HG02759 (cell line): Measurements from ENCODE around the gene LSM14A.
"Not testable (repeated sequence)": the region's sequence is repeated elsewhere in the genome, so short reads cannot be mapped to it uniquely, and the experiment has no call there.

ENCODE experiments used
- ATAC-seq: cut with Tn5 transposase; IDR thresholded peaks from one replicate; pipeline ENCODE4 v1.9.1; 2021; ENCODE audit warnings: mild to moderate bottlenecking, moderate library complexity; ENCODE audit not compliant: unreplicated experiment

The LSM14A gene

GRCh38 chr19:34189199-34189916, 17.1 kb downstream of the LSM14A start:
- ATAC-seq: no peak

- no peak for ATAC-seq
Observed at GRCh38 chr19:34189917-34190425, 17.7 kb downstream of the LSM14A start.

GRCh38 chr19:34191355-34191962, 19.2 kb downstream of the LSM14A start:
- no peak for ATAC-seq

- no peak for ATAC-seq
Observed at GRCh38 chr19:34193439-34193838, 21.1 kb downstream of the LSM14A start.

GRCh38 chr19:34193876-34194275, 21.6 kb downstream of the LSM14A start:
- ATAC-seq: no peak

- ATAC-seq: no peak
Observed at GRCh38 chr19:34201133-34201532, 28.8 kb downstream of the LSM14A start.

GRCh38 chr19:34205324-34205723, 33.0 kb downstream of the LSM14A start:
- not testable (repeated sequence) for ATAC-seq

GRCh38 chr19:34208291-34208884, 36.1 kb downstream of the LSM14A start:
- ATAC-seq: no peak

- no peak for ATAC-seq
Observed at GRCh38 chr19:34209726-34210125, 37.4 kb downstream of the LSM14A start.

- ATAC-seq: no peak
Observed at GRCh38 chr19:34213283-34213682, 41.0 kb downstream of the LSM14A start.

- no peak for ATAC-seq
Observed at GRCh38 chr19:34214040-34214439, 41.7 kb downstream of the LSM14A start.

GRCh38 chr19:34215006-34215665, 42.8 kb downstream of the LSM14A start:
- ATAC-seq: no peak

- no peak for ATAC-seq
Observed at GRCh38 chr19:34215666-34216038, 43.3 kb downstream of the LSM14A start.

GRCh38 chr19:34216745-34217219, 44.5 kb downstream of the LSM14A start:
- ATAC-seq: not testable (repeated sequence)

GRCh38 chr19:34217952-34218817, 45.9 kb downstream of the LSM14A start:
- ATAC-seq: peak; percentile 74

GRCh38 chr19:34218818-34219164, 46.5 kb downstream of the LSM14A start:
- no peak for ATAC-seq

GRCh38 chr19:34220472-34221063, 48.3 kb downstream of the LSM14A start:
- ATAC-seq: no peak

- no peak for ATAC-seq
Observed at GRCh38 chr19:34222386-34222785, 50.1 kb downstream of the LSM14A start.

- no peak for ATAC-seq
Observed at GRCh38 chr19:34224996-34225658, 52.8 kb downstream of the LSM14A start.

- no peak for ATAC-seq
Observed at GRCh38 chr19:34225659-34226015, 53.3 kb downstream of the LSM14A start.
